Mesothelial cell of epicardium (in vitro differentiated cells): ENCODE measurements around the gene CD59. TPM values are rescaled to one million over a fixed set of nuclear protein-coding genes. Genes with fewer than 3 reads are reported as not detected.

ENCODE experiments used
- DNase-seq, 2 experiments: peaks; one replicate each; pipeline ENCODE4 v3.0.0; 2021; ENCODE audit warnings: low spot score in 2 of 2; ENCODE audit not compliant: unreplicated experiment in 2 of 2
- H3K27ac Mint-ChIP-seq: 2 replicates; pipeline ENCODE4 v1.8.0; 2021; ENCODE audit warnings: mixed read lengths
- H3K27me3 Mint-ChIP-seq: 2 replicates; pipeline ENCODE4 v1.8.0; 2021; ENCODE audit warnings: low read depth, mixed read lengths
- H3K36me3 Mint-ChIP-seq: 2 replicates; pipeline ENCODE4 v1.8.0; 2021; ENCODE audit warnings: mixed read lengths
- H3K4me1 Mint-ChIP-seq: 2 replicates; pipeline ENCODE4 v1.8.0; 2021; ENCODE audit warnings: mixed read lengths
- H3K4me3 Mint-ChIP-seq: 2 replicates; pipeline ENCODE4 v1.8.0; 2021; ENCODE audit warnings: mild to moderate bottlenecking, moderate library complexity, mixed read lengths
- H3K9me3 Mint-ChIP-seq: 2 replicates; pipeline ENCODE4 v1.8.0; 2021; ENCODE audit warnings: mixed read lengths
- total RNA-seq: library from RNA; stranded (reverse); gene quantifications from 3 replicates; pipeline ENCODE4 v1.2.1, GENCODE V29; 2021
- TF ChIP-seq, protein P1 (sequence below): fragments of 200-600 bp; sonication (generic); IDR thresholded peaks from one replicate; pipeline ENCODE4 v1.5.0; 2021; ENCODE audit warnings: antibody characterized with exemption; ENCODE audit not compliant: unreplicated experiment

CD59 gene
- total RNA-seq, 1 donor from 2014 or later = 162 TPM

DNA sequence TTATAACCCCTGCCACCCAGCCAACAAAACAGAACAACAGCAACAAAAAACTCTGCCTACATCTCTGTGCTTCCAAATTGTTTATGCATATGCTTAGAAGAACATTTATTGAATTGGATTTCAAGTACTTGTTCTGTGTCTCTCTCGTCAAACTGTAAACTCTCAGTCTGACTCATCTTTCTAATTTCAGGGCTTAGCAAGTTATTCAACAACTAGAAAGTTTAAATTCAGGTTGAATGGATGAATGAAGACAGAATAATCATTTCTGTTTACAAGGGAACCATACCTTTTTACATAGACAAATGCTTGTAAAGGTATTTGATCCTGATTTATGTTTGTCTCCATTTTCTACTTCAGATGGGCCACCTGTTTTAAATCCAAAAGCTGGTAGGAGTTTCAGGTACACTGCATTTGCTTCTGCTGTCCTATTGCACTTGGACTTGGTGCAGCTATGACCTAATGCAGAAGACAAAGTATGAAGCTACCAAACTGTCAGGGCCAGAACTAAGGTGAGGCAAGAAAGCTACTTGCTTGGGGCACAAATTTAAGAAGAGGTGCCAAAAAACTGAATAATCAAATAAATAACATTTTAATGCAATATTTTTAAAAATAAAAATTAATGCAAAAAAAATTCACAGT, 39.7 kb upstream of the CD59 start:
- TF ChIP-seq, protein P1, sequence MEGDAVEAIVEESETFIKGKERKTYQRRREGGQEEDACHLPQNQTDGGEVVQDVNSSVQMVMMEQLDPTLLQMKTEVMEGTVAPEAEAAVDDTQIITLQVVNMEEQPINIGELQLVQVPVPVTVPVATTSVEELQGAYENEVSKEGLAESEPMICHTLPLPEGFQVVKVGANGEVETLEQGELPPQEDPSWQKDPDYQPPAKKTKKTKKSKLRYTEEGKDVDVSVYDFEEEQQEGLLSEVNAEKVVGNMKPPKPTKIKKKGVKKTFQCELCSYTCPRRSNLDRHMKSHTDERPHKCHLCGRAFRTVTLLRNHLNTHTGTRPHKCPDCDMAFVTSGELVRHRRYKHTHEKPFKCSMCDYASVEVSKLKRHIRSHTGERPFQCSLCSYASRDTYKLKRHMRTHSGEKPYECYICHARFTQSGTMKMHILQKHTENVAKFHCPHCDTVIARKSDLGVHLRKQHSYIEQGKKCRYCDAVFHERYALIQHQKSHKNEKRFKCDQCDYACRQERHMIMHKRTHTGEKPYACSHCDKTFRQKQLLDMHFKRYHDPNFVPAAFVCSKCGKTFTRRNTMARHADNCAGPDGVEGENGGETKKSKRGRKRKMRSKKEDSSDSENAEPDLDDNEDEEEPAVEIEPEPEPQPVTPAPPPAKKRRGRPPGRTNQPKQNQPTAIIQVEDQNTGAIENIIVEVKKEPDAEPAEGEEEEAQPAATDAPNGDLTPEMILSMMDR = no peak
- H3K27ac Mint-ChIP-seq = no peak overlapping the region
- H3K4me1 Mint-ChIP-seq = peaks cover 43% of the 10 kb centered on the region
- peak overlapping the region; percentile 87 for H3K4me3 Mint-ChIP-seq
- H3K36me3 Mint-ChIP-seq = no peaks in the 10 kb centered on the region
- no peak for DNase-seq
- no peaks in the 10 kb centered on the region for H3K9me3 Mint-ChIP-seq
- H3K27me3 Mint-ChIP-seq = peaks cover 24% of the 10 kb centered on the region

DNA sequence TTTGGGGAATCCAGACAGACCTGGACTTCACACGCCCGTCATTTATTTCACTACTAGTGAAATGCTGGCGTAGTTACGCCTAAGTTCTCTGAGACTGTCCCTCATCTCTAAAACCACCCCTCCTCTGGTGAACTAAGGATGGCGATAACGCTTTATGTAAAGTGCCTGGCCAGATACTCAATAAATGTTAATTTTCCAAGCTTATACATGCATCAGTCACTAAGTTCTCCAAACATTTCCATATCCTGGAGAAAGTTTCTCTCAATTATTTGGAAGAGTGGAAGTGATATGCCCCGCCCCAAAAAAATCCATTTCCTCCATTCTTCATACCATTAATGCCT, 39.2 kb upstream of the CD59 start:
- no peak overlapping the region for H3K27ac Mint-ChIP-seq
- peaks cover 43% of the 10 kb centered on the region for H3K4me1 Mint-ChIP-seq

GRCh38 chr11:33774736-33775466, 38.7 kb upstream of the CD59 start:
- Mint-ChIP-seq H3K4me1 (peaks cover 38% of the 10 kb centered on the region), H3K9me3 (no peaks in the 10 kb centered on the region), H3K4me3 (peak overlapping the region; percentile 87), H3K36me3 (peaks cover 4% of the 10 kb centered on the region), H3K27me3 (peaks cover 24% of the 10 kb centered on the region), H3K27ac (peak overlapping the region; percentile 76)
- TF ChIP-seq, protein P1 = no peak
- DNase-seq = no peak

More for the DNA sequence above, 39.2 kb upstream of the CD59 start:
- Mint-ChIP-seq H3K9me3 (no peaks in the 10 kb centered on the region), H3K36me3 (no peaks in the 10 kb centered on the region), H3K27me3 (peaks cover 24% of the 10 kb centered on the region), H3K4me3 (peak overlapping the region; percentile 87)
- no peak for DNase-seq
- TF ChIP-seq, protein P1 = no peak

DNA sequence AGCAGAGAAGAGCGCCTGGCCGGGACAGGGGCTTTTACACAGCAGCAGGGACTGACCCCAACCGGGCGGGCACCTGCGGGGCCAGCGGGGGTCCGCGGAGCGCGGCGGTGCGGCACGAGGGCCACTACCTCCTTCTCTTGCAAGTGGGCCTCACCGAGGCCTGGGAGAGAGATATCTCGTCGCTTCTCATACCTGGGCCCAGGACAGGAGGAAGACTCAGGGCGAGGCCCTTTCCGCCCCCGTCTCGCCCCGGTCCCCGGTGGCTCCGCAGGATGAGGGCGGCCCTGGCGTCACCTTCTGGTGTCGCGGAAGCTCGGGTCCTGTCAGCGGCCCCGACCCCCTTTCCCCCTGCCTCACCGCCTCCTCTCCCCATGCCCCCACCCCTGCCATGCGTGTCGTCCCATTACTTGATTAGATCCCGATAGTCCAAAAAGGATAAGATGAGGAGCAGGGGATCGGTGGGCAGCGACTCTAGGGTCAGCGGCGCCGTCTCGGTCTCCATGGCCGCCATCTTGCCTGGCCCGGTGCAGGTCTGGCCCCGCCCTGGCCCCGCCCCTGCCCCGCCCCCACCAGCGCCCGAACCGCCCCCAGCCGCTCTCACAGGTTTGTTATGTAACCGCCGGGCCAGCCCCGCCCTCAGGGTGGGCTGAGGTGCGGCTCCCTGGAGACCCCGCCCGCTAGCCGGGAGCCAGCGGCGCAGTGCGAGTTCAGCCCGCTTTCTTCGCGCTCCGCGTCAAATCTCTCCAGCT, 37.9 kb upstream of the CD59 start, which contains the start of gene FBXO3:
TSS of gene FBXO3 (minus strand) at position 534 of the 749 bp plus-strand sequence. CDS start at position 511, 23 bp downstream.
- H3K27me3 Mint-ChIP-seq = peaks cover 24% of the 10 kb centered on the region
- H3K36me3 Mint-ChIP-seq = peaks cover 7% of the 10 kb centered on the region
- H3K4me3 Mint-ChIP-seq = peak within 1 kb of the TSS; percentile 87
- DNase-seq = peak; percentile 84 to 87
- peak within 1 kb of the TSS; percentile 94 for H3K27ac Mint-ChIP-seq
- peaks cover 31% of the 10 kb centered on the region for H3K4me1 Mint-ChIP-seq
- TF ChIP-seq, protein P1 = no peak
- no peaks in the 10 kb centered on the region for H3K9me3 Mint-ChIP-seq

- Mint-ChIP-seq H3K4me1 (peaks cover 25% of the 10 kb centered on the region), H3K36me3 (peaks cover 8% of the 10 kb centered on the region), H3K4me3 (peak overlapping the region; percentile 87), H3K27ac (peak overlapping the region; percentile 78), H3K27me3 (peaks cover 22% of the 10 kb centered on the region), H3K9me3 (no peaks in the 10 kb centered on the region)
- DNase-seq = no peak
- TF ChIP-seq, protein P1 = no peak
Measured at GRCh38 chr11:33773404-33773986, 37.3 kb upstream of the CD59 start.
